Neural cell (in vitro differentiated cells): ENCODE results near the gene C16orf54.
"Not testable (repeated sequence)": the region's sequence is repeated elsewhere in the genome, so short reads cannot be mapped to it uniquely, and the experiment has no call there.

Source experiments
- CTCF ChIP-seq: fragments of 450-650 bp; IDR thresholded peaks from 2 replicates; pipeline ENCODE4 v1.5.1; 2014; ENCODE audit warnings: antibody characterized with exemption, mild to moderate bottlenecking, moderate library complexity; ENCODE audit not compliant: poor library complexity, severe bottlenecking
- EP300 ChIP-seq: fragments of 450-650 bp; conservative IDR thresholded peaks from 2 replicates; pipeline ENCODE4 v1.6.1; 2014; ENCODE audit warnings: antibody characterized with exemption, mild to moderate bottlenecking, moderate library complexity; ENCODE audit not compliant: poor library complexity, severe bottlenecking
- EZH2 ChIP-seq: fragments of 200-600, 300-800 bp; shearing (Covaris generic), sonication (generic); IDR thresholded peaks from 2 replicates; pipeline ENCODE4 v1.6.1; 2014; ENCODE audit warnings: antibody characterized with exemption, low read length, borderline replicate concordance, mild to moderate bottlenecking; ENCODE audit not compliant: insufficient read depth, poor library complexity, severe bottlenecking
- MXI1 ChIP-seq: fragments of 450-650 bp; conservative IDR thresholded peaks from 2 replicates; pipeline ENCODE4 v1.6.1; 2014; ENCODE audit warnings: antibody characterized with exemption, mild to moderate bottlenecking; ENCODE audit not compliant: poor library complexity, severe bottlenecking
- POLR2AphosphoS5 ChIP-seq: IDR thresholded peaks from 2 replicates; pipeline ENCODE4 v1.6.1; 2012
- RAD21 ChIP-seq: fragments of 450-650 bp; conservative IDR thresholded peaks from 2 replicates; pipeline ENCODE4 v1.6.1; 2014; ENCODE audit warnings: antibody characterized with exemption, mild to moderate bottlenecking, moderate library complexity
- REST ChIP-seq: IDR thresholded peaks from 2 replicates; pipeline ENCODE4 v1.6.1; 2012; ENCODE audit warnings: borderline replicate concordance
- TAF1 ChIP-seq: IDR thresholded peaks from 2 replicates; pipeline ENCODE4 v1.6.1; 2012; ENCODE audit warnings: low read depth

- TF ChIP-seq REST, CTCF, EZH2, POLR2AphosphoS5, TAF1, RAD21, EP300, MXI1: not testable (repeated sequence)
These were observed 13.8 kb downstream of the C16orf54 start for GRCh38 chr16:29731768-29732601.
